Central memory CD8-positive, alpha-beta T cell (primary cell): ENCODE results near the gene CYSTM1.
A peak's percentile ranks its signal among the peaks of the same experiment; 100 is the strongest.

ENCODE experiments used
- ATAC-seq: fragments of 150-1000 bp; cut with Tn5 transposase; replicated peaks from 2 replicates; pipeline ENCODE4 v1.10.0; 2022; ENCODE audit warnings: mild to moderate bottlenecking, moderate FRiP score, moderate number of reproducible peaks; ENCODE audit not compliant: poor library complexity, severe bottlenecking; ENCODE audit errors: extremely low read depth
- DNase-seq, 2 donors: peaks; one replicate each; pipeline ENCODE4 v3.0.0; 2021; ENCODE audit warnings: low spot score in 2 of 2
- H3K27ac Mint-ChIP-seq: one replicate; pipeline ENCODE4 v1.8.0; 2022; ENCODE audit warnings: low read depth, mild to moderate bottlenecking, moderate library complexity, mixed read lengths
- H3K27me3 Mint-ChIP-seq: one replicate; pipeline ENCODE4 v1.8.0; 2022; ENCODE audit warnings: mixed read lengths
- H3K36me3 Mint-ChIP-seq: one replicate; pipeline ENCODE4 v1.8.0; 2022; ENCODE audit warnings: mild to moderate bottlenecking, moderate library complexity, mixed read lengths; ENCODE audit not compliant: insufficient read depth
- H3K4me1 Mint-ChIP-seq: one replicate; pipeline ENCODE4 v1.8.0; 2022; ENCODE audit warnings: mixed read lengths
- H3K4me3 Mint-ChIP-seq: one replicate; pipeline ENCODE4 v1.8.0; 2022; ENCODE audit warnings: mild to moderate bottlenecking, moderate library complexity, mixed read lengths
- H3K9me3 Mint-ChIP-seq: one replicate; pipeline ENCODE4 v1.8.0; 2022; ENCODE audit warnings: mixed read lengths

CYSTM1 gene

GRCh38 chr5:140240987-140241706 lies 66.2 kb downstream of the CYSTM1 start:
- H3K36me3 Mint-ChIP-seq = peaks cover 10% of the 10 kb centered on the region
- no peaks in the 10 kb centered on the region for H3K27me3 Mint-ChIP-seq
- H3K9me3 Mint-ChIP-seq = no peaks in the 10 kb centered on the region
- H3K27ac Mint-ChIP-seq = no peak overlapping the region
- H3K4me3 Mint-ChIP-seq = no peak overlapping the region
- DNase-seq (no peak), ATAC-seq (no peak)
- H3K4me1 Mint-ChIP-seq = peaks cover 9% of the 10 kb centered on the region

DNA sequence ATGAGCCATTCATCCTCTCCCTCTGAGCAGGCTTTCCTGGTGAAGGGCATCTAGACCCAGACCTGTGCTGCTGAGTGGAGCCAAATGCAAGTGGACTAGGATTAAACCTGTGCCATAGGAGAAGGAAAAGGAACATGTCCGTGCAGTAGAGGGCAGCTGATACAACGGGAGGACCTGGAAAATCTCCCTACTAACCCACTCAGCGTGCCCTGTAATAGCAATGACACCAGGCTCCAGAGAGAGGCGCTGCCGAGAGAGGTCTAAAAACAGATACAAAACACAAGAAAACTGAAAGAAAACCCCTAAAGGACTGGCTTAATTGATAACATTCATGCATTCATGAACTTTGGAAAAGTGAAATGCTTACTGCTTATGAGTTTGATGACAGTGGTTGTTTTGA lies 67.1 kb downstream of the CYSTM1 start:
- Mint-ChIP-seq H3K27ac (no peak overlapping the region), H3K4me1 (peaks cover 9% of the 10 kb centered on the region), H3K36me3 (peaks cover 8% of the 10 kb centered on the region), H3K4me3 (no peak overlapping the region), H3K9me3 (no peaks in the 10 kb centered on the region), H3K27me3 (no peaks in the 10 kb centered on the region)
- no peak for DNase-seq
- ATAC-seq = no peak

DNA sequence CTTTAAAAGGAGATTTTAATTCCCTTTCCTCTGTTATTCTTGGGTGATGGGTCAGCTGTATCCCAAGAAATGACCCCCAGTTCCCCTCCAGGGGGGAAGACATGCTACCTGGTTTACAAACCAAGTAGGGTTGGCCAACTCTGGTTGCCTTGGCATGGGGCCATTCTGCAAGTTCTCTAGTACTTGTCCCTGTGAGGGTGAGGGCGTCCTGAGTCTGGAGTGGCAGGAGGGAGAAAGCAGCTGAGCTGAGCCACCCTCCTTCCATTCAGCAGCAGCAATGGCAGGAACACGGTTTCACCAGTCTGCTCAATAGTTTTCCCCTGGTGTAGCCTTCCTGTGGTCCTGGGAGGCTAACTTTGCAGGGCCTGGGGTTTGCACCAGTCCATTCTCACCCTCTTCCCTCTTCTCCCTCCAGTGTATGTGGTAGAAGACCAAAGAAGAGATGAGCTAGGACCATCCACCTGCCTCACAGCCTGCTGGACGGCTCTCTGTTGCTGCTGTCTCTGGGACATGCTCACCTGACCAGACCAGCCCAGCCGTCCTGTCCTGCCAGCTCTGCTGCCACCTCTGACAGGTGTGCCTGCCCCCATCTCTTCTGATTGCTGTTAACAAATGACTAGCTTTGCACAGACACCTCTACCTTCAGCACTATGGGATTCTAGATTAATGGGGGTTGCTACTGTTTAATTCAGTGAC lies 68.0 kb downstream of the CYSTM1 start:
- Mint-ChIP-seq H3K27me3 (no peaks in the 10 kb centered on the region), H3K9me3 (no peaks in the 10 kb centered on the region), H3K4me1 (peaks cover 9% of the 10 kb centered on the region), H3K4me3 (no peak overlapping the region), H3K27ac (no peak overlapping the region), H3K36me3 (peaks cover 8% of the 10 kb centered on the region)
- no peak for DNase-seq
- no peak for ATAC-seq

DNA sequence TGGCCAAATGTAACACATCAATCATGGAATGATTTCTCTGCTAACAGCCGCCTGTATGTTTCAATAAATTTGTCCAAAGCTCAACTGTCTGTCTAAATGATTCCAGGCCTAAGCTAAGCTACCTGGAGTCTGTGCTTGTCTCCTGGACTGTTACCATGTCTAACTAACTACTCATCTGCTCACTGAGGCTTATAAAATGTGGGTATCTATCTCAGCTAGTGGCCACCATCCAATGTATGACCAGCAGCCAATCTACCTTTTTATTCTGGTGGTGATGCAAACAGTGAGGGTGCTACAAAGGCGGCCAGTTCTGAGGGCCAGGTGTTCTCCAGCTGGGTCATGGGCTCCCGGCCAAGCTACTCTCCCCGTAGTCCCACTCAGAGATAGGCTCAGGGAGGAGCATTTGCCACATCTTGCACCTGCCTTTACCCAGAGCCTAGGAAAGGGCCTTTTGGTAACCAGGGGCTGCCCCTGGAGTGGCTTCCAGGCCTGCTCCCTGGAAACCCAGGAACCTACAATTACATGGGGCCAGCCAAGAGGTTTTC lies 68.8 kb downstream of the CYSTM1 start:
- Mint-ChIP-seq H3K4me1 (peaks cover 9% of the 10 kb centered on the region), H3K36me3 (peaks cover 8% of the 10 kb centered on the region), H3K27me3 (no peaks in the 10 kb centered on the region), H3K27ac (no peak overlapping the region), H3K4me3 (no peak overlapping the region), H3K9me3 (no peaks in the 10 kb centered on the region)
- ATAC-seq (no peak), DNase-seq (no peak)

- no peaks in the 10 kb centered on the region for H3K9me3 Mint-ChIP-seq
- peaks cover 7% of the 10 kb centered on the region for H3K36me3 Mint-ChIP-seq
- peak; percentile 42 to 49 for DNase-seq
- peak; percentile 36 for ATAC-seq
- H3K4me3 Mint-ChIP-seq = no peak overlapping the region
- peaks cover 9% of the 10 kb centered on the region for H3K4me1 Mint-ChIP-seq
- H3K27ac Mint-ChIP-seq = no peak overlapping the region
- H3K27me3 Mint-ChIP-seq = no peaks in the 10 kb centered on the region
Observed at GRCh38 chr5:140244525-140245025, 69.6 kb downstream of the CYSTM1 start.

DNA sequence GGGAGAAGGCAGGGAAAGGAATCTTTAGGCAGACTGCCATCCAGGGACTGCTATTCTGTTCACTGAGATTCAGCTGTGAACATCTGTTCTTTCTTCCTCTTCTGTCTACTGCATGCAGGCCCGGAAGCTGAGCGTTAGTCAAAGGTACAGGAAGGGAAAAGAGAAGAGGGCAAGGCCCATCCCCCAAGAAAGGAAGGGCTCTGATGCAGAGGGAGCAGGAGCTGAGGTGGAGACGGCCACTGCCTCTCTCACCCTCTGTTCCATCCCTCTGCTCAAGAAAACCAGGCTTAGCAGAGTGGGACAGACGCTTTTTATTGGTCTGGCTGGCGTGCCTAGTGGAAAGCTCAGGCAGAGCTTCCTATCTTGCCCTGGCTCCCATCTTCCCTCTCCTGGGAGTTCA lies 70.4 kb downstream of the CYSTM1 start:
- no peak for ATAC-seq
- H3K4me1 Mint-ChIP-seq = peaks cover 9% of the 10 kb centered on the region
- no peak overlapping the region for H3K27ac Mint-ChIP-seq
- H3K9me3 Mint-ChIP-seq = no peaks in the 10 kb centered on the region
- H3K36me3 Mint-ChIP-seq = peaks cover 6% of the 10 kb centered on the region
- H3K4me3 Mint-ChIP-seq = no peak overlapping the region
- DNase-seq = no peak
- no peaks in the 10 kb centered on the region for H3K27me3 Mint-ChIP-seq

DNA sequence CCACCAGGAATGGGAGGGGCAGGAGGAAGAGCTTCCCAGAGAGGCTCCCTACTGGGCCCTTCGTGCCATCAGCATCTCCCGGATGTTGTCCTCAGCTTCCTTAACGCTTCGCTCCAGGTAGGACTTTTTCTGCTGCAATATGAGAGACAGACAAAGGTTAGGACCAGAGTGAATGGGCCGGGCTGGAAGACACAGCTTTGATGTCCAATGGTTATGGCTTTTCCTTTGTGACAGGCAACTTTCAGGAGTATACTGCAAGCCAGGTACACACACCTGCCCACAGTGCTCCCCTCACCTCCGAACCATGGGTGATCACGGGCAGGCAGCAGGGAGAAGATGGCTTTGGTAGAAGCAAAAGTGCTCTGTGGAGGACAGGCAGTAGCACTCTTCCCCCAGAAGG lies 70.9 kb downstream of the CYSTM1 start:
- Mint-ChIP-seq H3K9me3 (no peaks in the 10 kb centered on the region), H3K4me3 (no peak overlapping the region), H3K36me3 (peaks cover 6% of the 10 kb centered on the region), H3K27ac (no peak overlapping the region), H3K27me3 (no peaks in the 10 kb centered on the region), H3K4me1 (peaks cover 9% of the 10 kb centered on the region)
- DNase-seq (no peak), ATAC-seq (no peak)

DNA sequence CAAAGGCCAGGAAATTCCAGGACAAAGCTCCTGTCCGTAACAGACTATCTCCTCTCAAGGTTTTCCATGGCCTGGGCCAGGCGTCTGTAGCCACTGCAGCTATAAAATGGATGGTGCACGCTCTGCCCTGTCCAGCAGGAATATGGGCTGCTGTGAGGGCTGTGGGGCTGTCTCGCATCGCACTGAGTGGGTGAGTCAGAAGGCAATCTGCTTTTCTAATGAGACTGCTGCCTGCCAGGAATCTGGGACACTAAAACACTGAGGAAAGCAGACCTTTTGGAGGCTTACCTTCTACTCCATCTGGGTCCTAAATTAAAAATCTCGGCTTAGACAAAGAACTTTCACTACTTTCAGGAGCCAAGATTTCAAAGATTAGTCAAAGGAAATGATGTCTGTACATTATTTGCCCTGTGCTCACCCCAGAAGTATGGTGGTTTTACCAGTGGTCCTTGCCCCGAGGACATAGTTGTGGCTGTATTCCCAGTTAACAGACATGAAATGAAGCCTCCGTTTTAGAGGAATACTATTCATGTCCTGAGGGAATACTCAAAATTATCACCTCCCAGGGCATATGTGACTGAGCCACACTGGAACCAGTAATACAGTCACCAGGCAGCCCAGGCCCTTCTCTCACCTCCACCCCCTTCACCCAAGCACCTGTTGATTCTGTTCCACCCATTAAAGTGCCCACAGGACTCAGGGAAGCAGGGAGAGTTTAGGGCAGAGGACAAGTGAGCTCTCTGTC lies 71.6 kb downstream of the CYSTM1 start:
- no peaks in the 10 kb centered on the region for H3K9me3 Mint-ChIP-seq
- H3K27me3 Mint-ChIP-seq = no peaks in the 10 kb centered on the region
- DNase-seq (no peak), ATAC-seq (no peak)
- H3K27ac Mint-ChIP-seq = no peak overlapping the region
- no peak overlapping the region for H3K4me3 Mint-ChIP-seq
- peaks cover 6% of the 10 kb centered on the region for H3K36me3 Mint-ChIP-seq
- H3K4me1 Mint-ChIP-seq = peaks cover 13% of the 10 kb centered on the region

DNA sequence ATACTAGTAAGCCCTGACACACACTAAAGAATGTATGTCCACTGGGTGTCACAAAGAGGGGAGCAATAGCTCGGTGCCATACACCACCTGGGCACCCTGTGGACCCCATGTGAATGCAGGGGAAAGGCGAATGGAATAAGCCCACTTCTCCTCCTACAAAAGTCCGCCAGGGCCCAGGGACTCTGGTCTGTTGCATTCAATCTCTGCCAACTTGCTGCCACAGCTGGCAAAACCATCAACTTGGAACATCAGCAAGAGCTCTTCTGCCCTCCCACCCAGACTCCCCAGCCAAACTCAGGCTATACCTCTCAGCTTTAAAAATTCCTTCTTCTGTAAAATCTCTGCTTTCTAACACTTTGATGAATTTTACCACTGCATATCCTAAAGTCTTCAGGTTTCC lies 73.4 kb downstream of the CYSTM1 start:
- Mint-ChIP-seq H3K27me3 (no peaks in the 10 kb centered on the region), H3K36me3 (peaks cover 4% of the 10 kb centered on the region), H3K27ac (peak overlapping the region; percentile 17), H3K4me1 (peaks cover 26% of the 10 kb centered on the region), H3K4me3 (no peak overlapping the region), H3K9me3 (no peaks in the 10 kb centered on the region)
- ATAC-seq (no peak), DNase-seq (no peak)

- H3K4me3 Mint-ChIP-seq = no peak overlapping the region
- peaks cover 25% of the 10 kb centered on the region for H3K4me1 Mint-ChIP-seq
- H3K36me3 Mint-ChIP-seq = peaks cover 3% of the 10 kb centered on the region
- H3K27ac Mint-ChIP-seq = no peak overlapping the region
- DNase-seq (no peak), ATAC-seq (no peak)
- no peaks in the 10 kb centered on the region for H3K27me3 Mint-ChIP-seq
- no peaks in the 10 kb centered on the region for H3K9me3 Mint-ChIP-seq
Observed at GRCh38 chr5:140249536-140249935, 74.5 kb downstream of the CYSTM1 start.

DNA sequence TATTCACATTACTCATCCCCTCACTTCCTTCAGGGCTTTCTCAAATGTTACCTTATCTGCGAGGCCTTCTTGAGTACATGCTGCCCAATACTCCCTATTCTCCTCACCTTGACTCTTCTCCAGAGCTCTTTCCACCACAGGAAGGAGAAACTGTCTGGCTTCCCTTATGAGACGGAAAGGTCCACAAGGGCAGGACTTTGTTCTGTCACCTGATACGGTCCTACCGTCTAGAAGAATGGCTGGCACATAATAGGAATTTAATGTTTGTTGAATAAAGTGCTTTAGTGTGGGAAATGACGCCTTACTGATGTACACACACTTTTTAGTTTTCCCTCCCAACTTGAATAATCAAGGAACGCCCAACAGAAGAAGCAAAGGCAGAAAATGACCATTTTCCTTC lies 75.4 kb downstream of the CYSTM1 start:
- peaks cover 17% of the 10 kb centered on the region for H3K4me1 Mint-ChIP-seq

DNA sequence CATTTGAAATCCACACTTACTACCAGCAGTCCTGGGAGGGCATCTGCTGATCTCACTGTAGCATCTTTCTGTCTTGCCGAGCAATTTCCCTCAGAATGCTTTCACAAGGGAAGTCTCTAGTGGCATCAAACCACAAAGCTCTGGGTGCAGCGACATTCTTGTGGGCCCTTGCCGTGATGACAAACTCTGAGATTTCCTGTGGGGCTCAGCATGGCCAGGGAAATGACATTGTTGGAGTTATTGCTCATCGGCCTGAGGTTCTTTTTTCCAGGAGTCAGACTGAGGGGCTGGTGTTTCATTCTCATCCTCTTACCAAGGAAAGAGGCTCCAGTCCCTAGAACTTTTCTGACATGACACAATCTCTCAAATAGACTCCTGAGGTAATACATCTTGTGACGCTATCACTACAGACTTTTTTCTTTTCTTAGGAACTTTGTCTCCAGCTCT lies 76.6 kb downstream of the CYSTM1 start:
- no peak overlapping the region for H3K4me3 Mint-ChIP-seq

More for the DNA sequence above, 75.4 kb downstream of the CYSTM1 start:
- no peak for ATAC-seq
- Mint-ChIP-seq H3K9me3 (no peaks in the 10 kb centered on the region), H3K36me3 (no peaks in the 10 kb centered on the region), H3K4me3 (no peak overlapping the region), H3K27me3 (no peaks in the 10 kb centered on the region), H3K27ac (no peak overlapping the region)
- DNase-seq = no peak

More for the DNA sequence above, 76.6 kb downstream of the CYSTM1 start:
- H3K27ac Mint-ChIP-seq = no peak overlapping the region
- H3K27me3 Mint-ChIP-seq = no peaks in the 10 kb centered on the region
- peak; percentile 75 for ATAC-seq
- DNase-seq = peak in 1 of 2 donors; percentile 16
- peaks cover 17% of the 10 kb centered on the region for H3K4me1 Mint-ChIP-seq
- no peaks in the 10 kb centered on the region for H3K9me3 Mint-ChIP-seq
- no peaks in the 10 kb centered on the region for H3K36me3 Mint-ChIP-seq
